Stimulated activated naive CD4-positive, alpha-beta T cell (primary cell): ENCODE measurements around the gene CWC15.
"Not testable (repeated sequence)": the region's sequence is repeated elsewhere in the genome, so short reads cannot be mapped to it uniquely, and the experiment has no call there.

ENCODE experiments used
- DNase-seq, 6 experiments: peaks; one replicate each; lab custom pipeline; 2025; lab: John Stamatoyannopoulos, UW

Gene CWC15

DNA sequence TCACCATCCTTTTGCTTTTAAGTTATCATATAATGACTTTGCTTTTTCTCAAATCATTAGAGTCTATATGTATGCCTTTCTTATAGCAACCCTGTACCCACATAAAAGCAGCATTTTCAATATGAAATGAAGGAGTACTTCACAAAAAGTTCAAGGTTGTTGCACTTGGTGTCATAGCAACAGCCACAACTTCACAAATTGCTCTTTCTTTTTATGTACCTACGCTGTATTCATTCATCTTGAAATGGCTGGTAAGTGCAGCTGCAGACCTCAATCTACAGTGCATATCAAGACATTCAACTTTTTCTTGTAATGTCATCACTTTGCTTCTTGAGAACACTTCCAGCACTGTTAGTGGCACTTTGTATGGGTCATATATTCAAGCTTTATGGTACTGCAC lies 18.6 kb downstream of the CWC15 start:
- peak in 3 of 6 experiments; percentile 3 to 31 (median 15) for DNase-seq

DNA sequence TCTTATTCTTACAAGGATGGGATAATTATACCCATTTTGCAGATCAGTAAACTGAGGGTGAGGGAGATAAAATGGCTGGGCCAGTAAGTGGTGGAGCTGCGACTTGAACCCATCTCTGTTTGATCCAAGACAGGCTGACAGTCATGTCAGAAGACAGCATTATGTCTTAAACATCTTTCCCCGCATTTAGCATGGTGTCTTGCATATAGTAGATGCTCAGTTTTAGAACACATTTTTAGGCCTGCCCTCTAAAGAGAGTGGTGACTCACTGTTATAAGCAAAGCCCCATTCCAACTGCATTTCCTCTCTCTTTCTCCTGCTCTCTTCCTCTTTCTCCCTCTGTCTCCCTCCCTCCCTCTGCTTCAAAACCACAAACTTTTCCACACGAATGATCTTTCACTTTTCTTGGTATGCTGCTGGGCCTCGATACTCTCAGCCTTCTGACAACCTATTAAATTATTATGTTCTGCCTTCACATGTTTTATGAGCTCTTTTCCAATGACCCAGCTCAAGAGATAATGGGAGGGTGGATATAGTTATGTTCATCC lies 25.2 kb downstream of the CWC15 start:
- no peak for DNase-seq

DNA sequence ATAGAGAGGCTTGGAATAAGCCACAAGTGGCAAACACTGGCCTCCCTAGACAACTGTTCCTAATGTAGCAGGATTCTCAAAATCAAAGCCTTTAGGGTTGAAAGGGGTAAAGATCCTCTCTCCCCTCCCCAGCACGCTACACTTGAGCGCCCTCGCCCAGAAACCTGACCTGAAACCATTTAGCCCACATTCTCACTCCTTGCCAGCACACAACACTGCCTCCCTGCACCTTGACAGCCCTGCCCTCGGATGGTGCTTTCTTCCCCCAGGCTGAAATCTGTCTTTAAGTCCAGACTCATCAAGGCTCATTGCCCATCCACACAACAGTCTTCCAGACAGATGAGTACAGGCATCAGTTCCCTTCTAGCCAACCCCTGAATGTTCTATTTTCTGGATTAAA lies 26.5 kb downstream of the CWC15 start:
- no peak for DNase-seq

DNA sequence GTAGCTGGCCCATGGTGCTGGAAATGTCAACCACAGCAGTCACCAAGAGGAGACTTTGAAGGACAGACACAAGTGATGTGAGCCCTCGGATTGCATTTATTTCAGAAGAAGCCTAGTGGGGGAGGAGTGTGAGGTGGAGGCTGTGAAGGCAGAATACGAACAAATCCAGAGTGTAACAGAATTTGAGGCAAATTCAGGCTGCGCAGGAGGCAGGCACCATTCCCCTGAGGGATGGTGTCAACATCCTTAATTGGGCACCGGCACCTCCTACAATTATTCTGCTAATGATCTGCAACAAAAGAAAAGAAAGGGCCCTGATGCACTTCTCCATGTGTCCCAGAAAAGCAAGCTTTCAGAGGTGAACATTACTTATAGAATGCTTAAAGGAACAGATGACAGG lies 32.2 kb downstream of the CWC15 start:
- no peak for DNase-seq

DNA sequence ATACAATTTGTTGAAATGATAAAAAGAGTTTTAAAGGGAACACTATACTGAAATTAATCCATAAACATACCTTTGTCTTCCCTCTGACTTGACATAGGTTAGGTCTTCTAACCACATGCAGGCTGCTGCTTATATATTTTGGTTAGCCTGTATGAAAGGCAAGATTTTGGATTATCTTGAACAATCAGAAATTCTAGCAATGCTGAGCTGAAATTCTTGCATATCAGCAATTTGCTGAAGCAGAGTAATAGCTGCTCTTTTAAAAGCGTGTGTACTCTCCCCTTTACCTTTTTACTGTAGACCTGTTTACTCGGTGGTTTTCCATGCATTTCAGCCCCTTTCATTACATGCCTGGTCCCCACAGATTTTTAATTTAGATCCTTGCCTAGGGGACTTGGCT lies 34.0 kb downstream of the CWC15 start:
- no peak for DNase-seq

DNA sequence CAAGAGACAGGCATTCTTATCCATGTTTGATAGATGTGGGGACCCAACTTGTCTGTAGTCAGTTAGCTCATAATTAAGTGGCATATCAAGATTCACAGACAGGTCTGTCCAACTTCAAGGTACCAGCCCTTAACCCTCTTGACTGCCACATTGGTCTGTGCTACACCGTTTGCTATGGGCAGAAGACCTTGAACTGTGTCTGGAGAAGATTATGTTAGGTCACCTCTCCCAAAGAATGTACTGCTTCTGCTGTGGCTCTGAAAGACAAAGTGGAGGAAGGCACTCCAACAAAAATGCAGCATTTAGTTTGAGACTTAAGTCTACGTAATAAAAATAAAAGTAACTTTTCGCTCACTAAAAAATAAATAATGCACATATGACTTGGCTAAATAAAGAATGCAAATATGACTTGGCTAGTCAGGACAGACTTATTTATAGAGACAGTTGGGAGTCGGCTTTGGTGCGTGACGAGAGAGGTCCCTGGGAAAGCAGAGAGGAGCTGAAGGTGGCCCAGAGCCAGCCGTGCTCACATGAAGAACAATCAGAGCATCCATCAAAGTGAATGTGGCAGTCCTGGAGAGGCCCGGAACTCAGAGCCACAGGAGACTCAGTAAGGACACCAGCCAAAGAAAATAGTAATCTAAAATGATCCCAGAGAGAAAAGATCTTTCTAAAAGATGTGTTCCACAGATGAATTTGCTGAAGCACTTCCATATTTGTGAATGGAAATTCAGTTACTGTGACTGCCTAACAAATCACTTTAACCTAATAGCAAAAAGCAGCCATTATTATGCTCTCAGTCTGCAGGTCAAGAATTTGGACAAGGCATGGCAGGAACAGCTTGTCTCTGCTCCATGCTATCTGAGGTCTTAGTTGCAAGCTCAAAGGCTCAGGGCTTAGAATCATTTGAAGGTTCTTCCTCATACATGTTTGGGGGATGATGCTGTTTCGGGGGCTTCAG lies 35.0 kb downstream of the CWC15 start:
- no peak for DNase-seq

DNA sequence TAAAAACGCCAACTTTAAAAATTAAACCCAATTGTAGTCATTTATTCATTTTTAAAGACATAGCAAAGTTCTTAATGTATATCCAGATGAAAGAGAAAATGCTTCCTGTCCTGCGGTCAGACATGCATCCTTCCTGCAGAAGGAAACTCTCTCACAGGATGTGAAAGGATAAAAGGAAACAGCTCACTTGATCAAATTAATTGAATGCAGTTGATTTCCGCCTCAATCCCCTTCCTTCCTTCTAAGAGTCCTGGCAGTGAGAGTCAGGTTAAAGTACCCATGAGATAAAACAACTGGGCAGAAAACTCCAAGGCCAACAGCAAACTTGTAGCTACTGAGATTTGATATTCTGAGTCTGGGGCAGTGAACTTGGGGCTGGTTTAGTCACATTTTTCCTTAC lies 38.5 kb downstream of the CWC15 start:
- peak in 3 of 6 experiments; percentile 50 to 60 (median 60) for DNase-seq

DNA sequence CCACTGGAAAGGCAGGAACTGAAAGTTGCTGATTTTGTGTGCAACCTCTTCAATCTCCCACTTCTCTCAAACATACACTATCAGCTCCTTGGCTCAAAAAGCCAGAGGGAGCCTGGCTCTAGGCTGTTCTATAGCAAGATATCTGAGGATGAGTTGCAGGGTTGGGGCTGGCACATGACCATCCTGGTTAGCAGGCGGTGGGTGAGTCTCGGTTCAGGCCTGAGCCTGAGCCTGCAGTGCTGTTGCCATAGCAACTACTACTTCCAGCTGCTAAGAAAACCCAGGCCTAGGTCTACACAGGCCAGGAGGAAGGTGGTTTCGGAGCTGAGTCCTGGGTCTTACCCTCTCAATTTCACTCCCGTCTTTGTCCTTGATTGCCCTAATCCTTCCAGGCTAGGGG lies 39.0 kb downstream of the CWC15 start:
- no peak for DNase-seq

DNA sequence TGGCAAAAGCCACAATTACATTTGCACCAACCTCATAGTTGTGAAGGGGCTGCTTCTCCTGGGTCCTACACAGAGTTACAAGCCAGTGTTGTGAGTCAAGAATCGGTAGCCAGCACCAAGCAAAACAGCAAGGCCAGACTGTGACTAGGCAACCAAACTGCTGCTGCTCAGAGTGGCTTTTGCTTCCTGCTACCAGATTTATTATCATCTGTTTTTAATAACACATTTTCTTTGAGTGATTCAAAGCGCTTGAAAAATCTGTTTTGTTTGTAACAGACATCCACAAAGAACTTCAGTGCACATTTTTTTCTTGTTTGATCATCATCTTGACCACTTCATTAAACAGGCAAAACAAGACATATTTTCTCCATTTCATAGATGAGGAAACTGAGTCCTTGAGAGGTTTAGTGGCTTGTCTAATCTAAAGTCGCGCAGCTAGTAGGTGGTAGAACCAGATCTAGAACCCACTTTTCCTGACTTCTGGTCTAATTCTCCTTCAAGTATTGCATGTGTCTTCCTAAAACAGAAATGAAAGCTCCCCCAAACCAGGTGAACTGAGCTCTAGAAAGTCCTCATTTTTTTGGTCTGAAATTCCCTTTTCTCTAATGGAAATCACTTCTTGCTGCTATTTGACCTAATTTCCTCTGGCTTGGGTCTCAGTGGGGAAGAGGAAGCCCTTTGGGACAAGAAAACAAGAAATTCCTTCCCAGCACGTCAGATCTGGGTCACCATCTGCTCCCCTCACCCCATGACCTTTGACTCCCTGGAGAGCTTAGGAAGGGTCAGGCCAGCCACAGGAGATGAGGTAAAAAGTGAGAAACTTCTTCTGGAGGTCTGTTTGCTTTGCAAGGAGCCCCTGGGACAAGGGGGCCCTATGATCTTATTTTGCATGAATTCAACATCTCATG lies 39.9 kb downstream of the CWC15 start:
- DNase-seq, result no peak

DNA sequence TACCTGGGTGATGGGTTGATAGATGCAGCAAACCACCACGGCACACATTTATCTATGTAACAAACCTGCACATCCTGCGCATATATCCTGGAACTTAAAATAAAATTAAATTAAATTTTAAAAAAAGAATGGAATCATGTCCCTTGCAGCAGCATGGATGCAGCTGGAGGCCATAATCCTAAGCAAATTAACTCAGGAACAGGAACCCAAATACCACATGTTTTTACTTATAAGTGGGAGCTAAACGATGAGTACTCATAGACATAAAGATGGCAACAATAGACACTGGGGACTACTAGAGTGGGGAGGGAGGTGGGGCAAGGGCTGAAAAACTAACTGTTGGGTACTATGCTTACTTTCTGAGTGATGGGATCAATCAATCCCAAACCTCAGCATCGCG lies 40.9 kb downstream of the CWC15 start:
- no peak for DNase-seq

DNA sequence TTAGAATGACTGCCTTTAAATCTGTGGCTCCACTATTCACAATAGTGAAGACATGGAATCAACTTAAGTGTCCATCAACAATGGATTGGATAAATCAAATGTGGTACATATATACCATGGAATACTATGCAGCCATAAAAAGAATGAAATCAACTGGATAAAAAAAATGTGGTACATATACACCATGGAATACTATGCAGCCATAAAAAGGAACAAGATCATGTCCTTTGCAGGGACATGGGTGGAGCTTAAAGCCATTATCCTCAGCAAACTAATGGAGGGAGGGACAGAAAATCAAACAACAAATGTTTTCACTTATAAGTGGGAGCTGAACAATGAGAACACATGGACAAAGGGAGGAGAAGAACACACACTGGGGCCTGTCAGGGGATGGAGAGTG lies 41.3 kb downstream of the CWC15 start:
- not testable (repeated sequence) for DNase-seq

DNA sequence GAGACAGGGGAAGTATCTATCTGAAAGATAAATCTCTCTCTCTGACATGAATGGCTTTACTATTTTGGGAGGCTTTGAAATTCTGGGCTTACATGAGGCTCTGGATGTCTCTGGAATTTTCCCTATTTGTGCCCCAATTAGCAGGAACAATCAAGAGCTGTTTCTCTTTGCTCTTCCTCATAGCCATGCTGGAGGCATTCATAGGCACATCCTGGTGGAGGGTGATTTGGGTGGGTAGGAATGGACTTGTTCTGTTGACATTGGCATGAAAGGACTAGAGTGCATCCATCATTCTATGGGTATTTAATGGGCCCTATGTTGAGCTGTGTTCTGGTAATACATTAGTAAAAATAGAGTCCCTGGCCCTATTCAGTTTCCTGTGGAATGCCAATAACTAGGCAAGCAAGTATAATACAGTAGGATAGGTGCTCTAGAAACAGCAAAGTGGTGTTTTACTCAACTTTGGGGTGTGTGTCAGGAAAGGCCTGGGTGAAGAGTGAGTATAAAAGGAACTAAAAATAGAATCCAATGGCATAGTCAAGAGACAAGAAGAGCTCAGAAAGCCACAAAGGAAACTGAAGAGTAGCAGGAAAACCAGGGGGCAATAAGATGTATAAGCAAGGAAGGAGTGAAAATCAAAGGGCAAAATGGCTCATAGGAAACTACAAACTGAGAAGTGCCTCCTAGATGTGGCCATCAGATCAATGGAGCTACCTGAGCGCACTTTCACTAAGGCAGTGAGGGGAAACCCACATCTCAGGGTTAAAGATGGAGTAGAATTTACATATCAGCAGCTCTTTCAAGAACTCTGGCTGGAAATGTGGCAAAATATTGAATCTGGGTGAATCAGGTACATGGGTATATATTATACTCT lies 45.0 kb downstream of the CWC15 start:
- DNase-seq, result peak in 1 of 6 experiments; percentile 11

DNA sequence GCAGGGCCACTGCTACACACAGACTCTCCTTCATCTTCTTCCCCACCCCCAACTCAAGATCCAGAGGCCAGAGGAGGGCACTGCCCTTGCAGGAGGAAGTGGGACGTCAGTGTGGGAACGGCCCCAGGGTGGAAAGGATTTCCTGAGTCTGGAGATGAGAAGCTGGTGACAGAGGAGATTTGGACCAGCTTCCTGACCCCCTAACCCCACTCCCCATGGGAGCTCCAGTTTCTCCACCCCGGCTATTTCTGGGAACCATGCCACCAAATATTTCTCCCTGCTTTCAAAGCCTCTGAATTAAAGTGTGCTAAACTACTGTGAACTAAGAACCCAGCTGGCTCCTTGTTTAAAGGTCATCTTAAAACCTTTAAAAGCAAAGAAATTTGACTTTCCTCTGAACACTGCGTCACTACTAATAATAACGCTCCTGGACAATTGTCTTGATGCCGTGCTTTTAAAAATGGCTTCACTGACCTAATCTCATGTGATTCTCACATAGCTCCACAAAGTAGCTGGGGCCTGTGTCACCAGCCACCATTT lies 46.6 kb downstream of the CWC15 start:
- DNase-seq, result no peak

DNA sequence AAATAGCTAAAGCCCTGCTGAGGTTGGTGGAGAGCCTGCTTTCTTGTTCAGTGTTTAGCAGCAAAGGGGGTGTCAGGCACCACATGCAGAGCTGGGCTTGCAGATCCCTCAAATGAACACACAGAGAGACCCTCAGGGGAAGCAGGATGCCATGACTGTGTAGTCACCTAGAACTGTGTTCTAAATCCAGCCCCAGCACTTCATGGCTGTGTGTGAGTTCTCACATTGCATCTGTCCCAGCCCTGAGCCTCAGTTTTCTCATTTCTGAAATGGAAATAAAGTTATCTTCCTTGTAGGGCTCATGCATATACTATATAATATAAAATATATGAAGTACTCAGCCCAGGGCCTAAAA lies 47.1 kb downstream of the CWC15 start:
- DNase-seq, result no peak

DNA sequence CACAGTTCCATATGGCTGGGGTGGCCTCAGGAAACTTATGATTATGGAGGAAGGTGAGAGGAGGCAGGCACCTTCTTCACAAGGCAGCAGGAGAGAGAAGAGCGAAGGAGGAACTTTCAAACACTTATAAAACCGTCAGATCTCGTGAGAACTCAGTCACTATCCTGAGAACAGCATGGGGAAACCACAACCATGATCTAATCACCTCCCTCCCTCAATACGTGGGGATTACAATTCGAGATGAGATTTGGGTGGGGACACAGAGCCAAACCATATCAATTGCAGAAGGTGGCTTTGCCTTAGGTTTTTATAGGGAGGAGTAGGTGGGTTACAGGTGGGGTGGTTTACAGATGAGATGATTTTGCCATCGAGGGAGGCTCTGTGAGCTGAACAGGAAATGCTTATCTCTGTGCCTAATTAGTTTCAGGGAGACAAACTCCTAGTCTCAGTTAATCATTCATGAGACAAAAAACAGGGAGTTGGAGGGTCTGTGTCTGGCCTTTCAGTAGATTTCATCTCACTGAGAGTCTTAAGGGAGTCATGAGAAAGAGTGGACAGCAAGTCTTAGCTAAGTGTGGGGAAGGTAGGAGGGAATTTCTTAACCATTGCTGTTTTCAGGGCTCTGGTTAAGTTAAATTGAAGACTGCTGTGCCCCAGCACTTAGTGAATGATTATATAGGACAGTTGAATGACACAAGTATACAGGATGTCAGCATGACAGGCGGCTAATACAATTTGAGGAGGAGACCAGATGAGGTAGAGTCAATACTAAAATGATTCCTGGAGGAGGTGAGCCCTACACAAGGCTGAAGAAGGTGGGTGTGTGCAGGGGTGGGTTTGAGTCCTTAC lies 47.7 kb downstream of the CWC15 start:
- DNase-seq, result peak in 2 of 6 experiments; percentile 10 to 29

DNA sequence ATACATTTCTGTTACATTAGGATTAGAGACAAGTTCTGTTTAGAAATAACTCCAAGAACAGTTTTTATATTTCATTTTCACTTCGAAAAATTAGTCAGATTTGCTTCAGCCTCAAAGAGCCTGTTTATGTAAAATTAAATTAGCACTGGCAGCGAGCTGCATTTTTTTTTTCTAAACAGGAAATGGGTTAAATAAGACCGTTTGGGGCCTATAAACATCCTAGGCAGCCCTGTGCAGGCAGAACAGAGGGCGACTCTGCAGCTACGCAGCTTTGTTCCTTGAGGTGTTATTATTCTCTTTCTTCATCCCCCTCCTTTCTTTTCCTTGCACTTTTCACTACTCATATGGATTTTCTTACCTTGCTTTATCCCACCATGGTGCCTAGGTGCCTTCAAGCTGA lies 48.7 kb downstream of the CWC15 start:
- peak in 3 of 6 experiments; percentile 29 to 69 (median 49) for DNase-seq

DNA sequence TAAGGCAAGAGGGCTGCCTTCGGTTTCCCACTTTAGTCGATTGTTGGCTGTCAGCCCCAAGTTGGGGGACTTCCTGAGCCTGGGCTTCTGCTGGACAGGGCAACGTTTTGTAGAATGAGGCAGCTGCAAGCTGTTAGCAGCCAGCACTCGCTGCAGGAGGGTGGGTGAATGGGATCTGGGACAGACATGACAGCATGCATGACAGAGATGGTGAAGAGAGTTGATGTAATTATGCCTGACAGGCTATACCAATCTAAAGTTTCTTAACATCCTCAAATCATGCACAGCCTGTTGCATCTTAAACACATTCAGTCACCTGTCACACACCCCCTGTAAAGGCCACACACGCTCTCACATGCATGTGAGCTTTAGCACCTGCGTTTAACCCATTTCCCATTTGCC lies 49.2 kb downstream of the CWC15 start:
- no peak for DNase-seq

DNA sequence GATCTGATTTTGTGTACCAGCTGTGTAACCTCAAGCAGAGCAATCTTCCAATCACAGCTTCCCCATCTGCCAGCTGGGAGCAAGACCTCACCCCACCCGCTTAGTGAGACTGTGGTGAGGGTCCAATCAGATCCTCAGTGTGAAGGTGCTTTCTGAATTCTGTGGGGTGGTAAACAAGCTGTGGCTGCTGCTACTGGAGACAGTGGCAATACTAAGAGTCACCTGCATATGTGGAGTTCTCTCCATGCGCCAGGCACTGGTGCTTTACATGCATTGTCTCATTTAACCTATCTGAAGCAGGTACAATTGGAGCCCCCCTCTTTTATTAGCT lies 50.4 kb downstream of the CWC15 start:
- no peak for DNase-seq

DNA sequence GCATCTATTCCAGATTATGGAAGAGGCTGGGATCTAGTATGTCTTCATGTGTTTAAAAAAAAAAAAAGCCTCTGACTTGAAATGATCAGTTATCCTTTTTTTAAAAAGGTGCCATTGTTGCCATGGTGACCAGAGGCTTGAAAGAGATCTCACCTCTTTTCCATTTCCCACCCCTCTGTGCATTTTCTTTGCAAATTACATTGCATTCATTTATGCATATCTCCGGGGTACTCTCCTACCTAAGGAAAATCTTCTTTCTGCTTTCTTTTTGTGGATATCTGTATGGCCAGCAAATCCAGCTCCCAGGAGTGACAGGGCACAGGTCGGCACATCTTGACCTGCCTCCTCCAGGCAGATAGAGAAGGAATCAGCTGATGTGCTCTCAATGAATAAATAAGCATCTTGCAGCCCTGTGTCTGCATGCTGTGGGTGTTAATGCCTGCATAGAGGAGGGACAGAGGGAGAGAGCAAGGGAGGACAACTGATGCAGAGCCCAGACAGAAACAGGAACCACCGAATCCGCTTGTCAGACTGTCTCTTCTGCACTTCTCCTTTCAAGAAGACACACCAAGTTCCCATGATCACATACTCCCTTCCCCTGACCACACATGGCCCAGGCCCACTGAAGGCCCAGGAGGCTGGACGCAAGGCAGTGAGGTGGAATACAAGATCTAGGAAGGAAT lies 50.9 kb downstream of the CWC15 start:
- no peak for DNase-seq

DNA sequence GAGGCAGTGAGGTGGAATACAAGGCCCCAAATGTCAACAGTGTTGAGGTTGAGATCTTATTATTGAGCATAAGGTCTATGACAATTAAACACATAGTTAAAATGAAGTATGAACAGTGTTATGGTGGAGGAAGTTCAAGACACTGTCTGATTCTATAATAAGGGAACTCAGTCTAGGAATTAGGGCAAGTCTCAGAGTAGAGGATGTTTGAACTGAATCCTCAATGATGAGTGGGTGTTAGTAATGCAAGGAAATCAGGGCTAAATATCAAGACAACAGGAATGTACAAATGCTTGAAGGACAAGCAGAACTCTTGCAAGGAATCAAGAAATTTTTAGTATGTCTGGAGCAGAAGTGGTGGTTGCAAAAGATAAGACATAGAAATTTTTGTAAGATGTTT lies 53.0 kb downstream of the CWC15 start:
- DNase-seq, result no peak
